GM12874 (cell line): ENCODE measurements around the gene MGAT4D.

ENCODE experiments used
- TF ChIP-seq, protein P1 (sequence below): IDR thresholded peaks from 2 replicates; pipeline ENCODE4 v1.5.1; 2011; ENCODE audit warnings: low read depth, mild to moderate bottlenecking, control low read depth, low read length, moderate library complexity; ENCODE audit not compliant: insufficient read depth

Gene MGAT4D

DNA sequence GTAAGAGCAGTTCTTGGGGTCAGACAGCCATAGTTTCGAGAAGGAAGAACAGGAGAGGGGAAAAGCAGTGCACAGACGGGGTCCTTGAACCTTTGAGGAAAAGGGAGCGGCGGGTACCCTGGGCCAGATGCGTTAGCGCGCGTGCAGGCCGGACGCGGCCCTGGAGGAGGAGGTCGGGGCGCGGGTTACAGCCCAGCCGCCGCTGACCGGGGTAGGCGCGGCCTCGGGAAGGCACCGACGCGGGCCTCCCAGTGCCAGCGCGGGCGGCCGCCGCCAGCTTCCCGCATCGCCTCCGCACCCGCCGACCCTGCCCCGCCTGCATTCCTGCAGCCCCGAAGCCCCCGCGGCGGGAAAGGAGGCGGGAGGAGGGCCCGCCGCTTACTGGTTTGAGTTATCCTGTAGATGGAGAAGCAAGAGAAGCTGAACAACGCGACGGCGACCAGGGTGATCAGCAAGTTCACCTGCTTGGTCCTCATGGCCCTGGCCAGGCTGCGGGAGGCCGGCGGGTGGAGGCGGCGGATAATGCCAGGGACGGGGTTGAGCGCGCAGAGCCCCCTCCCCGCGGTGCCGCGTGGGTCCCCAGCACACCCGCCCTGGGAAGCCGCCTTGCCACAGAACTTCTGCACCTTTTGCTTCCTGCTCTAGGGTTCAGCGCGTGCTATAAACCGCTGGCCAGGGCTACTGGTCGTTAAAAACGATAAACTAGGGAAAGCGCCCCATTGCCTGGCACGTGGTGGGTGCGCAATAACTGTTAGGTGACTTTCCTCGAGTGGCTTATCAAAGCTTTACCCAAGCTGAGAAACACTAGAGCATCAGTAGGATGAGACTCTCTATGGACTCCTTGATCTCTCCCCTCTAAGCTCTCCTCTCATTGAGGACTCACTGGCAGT is at the start of gene MGAT4D:
MGAT4D (minus strand) TSS at position 547 of the 890 bp plus-strand sequence; CDS start at position 476, 71 bp downstream.
- TF ChIP-seq, protein P1, sequence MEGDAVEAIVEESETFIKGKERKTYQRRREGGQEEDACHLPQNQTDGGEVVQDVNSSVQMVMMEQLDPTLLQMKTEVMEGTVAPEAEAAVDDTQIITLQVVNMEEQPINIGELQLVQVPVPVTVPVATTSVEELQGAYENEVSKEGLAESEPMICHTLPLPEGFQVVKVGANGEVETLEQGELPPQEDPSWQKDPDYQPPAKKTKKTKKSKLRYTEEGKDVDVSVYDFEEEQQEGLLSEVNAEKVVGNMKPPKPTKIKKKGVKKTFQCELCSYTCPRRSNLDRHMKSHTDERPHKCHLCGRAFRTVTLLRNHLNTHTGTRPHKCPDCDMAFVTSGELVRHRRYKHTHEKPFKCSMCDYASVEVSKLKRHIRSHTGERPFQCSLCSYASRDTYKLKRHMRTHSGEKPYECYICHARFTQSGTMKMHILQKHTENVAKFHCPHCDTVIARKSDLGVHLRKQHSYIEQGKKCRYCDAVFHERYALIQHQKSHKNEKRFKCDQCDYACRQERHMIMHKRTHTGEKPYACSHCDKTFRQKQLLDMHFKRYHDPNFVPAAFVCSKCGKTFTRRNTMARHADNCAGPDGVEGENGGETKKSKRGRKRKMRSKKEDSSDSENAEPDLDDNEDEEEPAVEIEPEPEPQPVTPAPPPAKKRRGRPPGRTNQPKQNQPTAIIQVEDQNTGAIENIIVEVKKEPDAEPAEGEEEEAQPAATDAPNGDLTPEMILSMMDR: no peak

DNA sequence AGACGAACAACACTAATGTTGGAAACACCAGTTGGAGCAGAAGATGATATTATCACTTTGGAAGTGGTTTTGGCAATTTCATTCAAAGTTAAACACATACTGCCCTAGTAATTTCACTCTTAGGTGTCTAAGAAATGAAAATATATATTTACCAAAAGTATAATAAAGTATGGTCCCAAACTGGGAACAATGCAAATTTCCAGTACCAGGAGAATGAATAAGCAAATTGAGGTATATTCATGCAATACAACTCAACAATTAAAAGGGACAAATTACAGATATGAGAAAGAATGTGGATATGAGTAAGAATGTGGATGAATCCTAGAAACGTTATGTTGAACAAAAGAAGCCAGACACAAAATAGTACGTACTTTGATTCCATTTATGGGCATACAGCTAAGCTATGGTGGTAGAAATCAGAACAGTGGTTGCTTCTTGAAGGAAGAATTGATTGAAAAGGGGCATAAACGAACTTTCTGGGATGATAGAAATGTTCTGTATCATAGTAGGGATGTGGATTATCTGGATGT is 35.9 kb upstream of the MGAT4D start:
- TF ChIP-seq, protein P1: no peak

- TF ChIP-seq, protein P1: no peak
Observed at GRCh38 chr4:140529434-140529833, 31.3 kb upstream of the MGAT4D start.

DNA sequence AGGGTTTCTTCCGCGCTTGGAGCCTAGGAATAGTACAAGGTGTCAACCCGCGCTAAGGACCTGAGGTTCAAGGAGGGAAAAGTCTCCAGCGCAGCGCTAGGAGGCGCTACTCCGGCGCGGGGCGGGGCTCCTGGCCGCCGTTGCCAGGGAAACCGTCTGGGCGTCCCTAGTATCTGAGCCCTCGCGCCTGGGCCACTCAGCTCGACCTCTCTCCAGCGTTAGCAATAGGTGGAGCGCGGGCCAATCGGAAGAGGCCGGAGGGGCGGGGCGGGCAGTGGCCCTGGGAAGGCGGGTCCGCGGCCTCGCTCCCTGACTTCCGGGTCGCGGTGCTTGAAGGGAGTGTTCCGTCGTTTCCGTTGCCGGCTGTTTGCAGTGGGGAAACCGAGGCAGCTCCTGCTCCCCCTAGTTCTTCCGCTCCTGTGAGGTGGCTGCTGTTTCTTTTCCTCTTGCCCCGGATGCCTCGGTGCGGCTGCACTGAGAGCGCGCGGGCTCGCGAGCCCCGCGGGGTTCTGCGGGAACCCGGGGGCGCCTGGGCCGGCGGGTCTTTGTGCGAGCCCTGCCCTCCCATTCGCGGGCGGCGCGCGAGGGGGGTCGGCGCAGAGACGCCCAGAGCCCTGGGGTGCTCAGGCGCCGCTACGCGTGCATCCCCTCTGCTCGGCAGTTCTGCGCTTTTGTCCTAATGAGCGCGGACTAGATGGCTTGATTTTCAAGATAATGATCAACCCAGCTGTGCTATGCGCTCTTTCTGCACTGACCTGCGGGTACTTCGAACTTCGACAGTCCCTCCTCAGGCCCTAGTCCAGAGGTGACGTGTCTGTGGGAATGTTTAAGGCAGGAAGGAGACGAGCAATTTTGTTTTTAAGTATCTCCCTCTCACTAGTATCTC is 26.0 kb upstream of the MGAT4D start, which contains the start of gene ELMOD2:
ELMOD2 (plus strand) TSS at position 312 of the 886 bp plus-strand sequence. CDS start 1,261 bp downstream, outside the sequence.
- TF ChIP-seq, protein P1: peak; percentile 97

GRCh38 chr4:140523370-140523856 is 25.3 kb upstream of the MGAT4D start:
- TF ChIP-seq, protein P1: no peak

GRCh38 chr4:140515423-140515822 is 17.3 kb upstream of the MGAT4D start:
- TF ChIP-seq, protein P1: no peak
